ENCODE measurements around the gene CCDC142. TPM values are rescaled to one million over a fixed set of nuclear protein-coding genes. Genes with fewer than 3 reads are reported as not detected.
A peak's percentile ranks its signal among the peaks of the same experiment; 100 is the strongest.

The CCDC142 gene
- total RNA-seq, 1 donor from 2014 or later = 16.1 TPM

DNA sequence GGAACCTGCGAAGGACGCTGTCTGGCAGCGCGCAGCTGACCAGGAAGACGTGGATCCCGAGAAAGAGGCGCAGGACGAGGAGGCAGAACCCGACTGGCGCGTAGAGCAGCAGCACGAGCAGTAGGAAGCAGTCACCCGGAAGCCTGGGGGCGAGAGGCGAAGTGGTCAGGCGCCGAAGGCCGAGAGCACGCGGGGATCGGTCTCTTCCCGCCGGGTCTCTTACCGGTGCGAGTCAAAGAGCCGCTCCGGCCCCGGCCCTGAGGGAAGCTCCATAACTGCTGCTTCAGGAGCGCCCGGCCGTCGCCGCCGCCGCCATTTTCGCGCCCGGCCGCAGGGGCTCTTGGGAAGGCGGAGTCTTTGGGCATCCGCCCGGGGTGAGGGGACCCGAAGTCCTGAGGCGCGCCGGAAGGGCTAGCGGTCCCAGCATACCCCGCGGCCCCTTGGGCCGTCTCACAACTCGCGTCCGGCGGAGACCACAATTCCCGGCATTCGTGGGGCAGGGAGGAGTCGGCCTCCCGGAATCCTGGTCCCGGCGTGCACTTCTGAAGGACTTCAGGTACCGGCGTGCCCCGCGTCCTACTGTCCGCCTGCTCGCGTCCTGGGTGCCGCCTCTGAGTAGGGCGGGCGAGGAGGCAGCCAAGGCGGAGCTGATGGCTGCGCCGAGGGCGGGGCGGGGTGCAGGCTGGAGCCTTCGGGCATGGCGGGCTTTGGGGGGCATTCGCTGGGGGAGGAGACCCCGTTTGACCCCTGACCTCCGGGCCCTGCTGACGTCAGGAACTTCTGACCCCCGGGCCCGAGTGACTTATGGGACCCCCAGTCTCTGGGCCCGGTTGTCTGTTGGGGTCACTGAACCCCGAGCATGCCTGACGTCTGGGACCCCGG lies 46.8 kb upstream of the CCDC142 start, which contains the start of the genes AUP1 and HTRA2:
Gene AUP1 (minus strand): TSS at position 350 of the 882 bp plus-strand sequence. CDS start 77 bp downstream, at position 273.
Gene HTRA2 (plus strand): TSS at position 577 of the 882 bp plus-strand sequence. CDS start 74 bp downstream, at position 651.
- H3K36me3 ChIP-seq = peaks cover 40% of the 10 kb centered on the region
- DNase-seq (peak; percentile 100), ATAC-seq (peak; percentile 96)
- H3K4me1 ChIP-seq = peaks cover 24% of the 10 kb centered on the region
- TF ChIP-seq, protein P1, sequence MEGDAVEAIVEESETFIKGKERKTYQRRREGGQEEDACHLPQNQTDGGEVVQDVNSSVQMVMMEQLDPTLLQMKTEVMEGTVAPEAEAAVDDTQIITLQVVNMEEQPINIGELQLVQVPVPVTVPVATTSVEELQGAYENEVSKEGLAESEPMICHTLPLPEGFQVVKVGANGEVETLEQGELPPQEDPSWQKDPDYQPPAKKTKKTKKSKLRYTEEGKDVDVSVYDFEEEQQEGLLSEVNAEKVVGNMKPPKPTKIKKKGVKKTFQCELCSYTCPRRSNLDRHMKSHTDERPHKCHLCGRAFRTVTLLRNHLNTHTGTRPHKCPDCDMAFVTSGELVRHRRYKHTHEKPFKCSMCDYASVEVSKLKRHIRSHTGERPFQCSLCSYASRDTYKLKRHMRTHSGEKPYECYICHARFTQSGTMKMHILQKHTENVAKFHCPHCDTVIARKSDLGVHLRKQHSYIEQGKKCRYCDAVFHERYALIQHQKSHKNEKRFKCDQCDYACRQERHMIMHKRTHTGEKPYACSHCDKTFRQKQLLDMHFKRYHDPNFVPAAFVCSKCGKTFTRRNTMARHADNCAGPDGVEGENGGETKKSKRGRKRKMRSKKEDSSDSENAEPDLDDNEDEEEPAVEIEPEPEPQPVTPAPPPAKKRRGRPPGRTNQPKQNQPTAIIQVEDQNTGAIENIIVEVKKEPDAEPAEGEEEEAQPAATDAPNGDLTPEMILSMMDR (IDR thresholded peaks at IDR 0.05) = no peak
- intact Hi-C loops (cut with DNase I) = no loop called here
- peak within 1 kb of the TSS; percentile 99 for H3K4me3 ChIP-seq
- no peaks in the 10 kb centered on the region for H3K27me3 ChIP-seq
- H3K27ac ChIP-seq = peak within 1 kb of the TSS; percentile 95
- H3K9me3 ChIP-seq = no peaks in the 10 kb centered on the region

DNA sequence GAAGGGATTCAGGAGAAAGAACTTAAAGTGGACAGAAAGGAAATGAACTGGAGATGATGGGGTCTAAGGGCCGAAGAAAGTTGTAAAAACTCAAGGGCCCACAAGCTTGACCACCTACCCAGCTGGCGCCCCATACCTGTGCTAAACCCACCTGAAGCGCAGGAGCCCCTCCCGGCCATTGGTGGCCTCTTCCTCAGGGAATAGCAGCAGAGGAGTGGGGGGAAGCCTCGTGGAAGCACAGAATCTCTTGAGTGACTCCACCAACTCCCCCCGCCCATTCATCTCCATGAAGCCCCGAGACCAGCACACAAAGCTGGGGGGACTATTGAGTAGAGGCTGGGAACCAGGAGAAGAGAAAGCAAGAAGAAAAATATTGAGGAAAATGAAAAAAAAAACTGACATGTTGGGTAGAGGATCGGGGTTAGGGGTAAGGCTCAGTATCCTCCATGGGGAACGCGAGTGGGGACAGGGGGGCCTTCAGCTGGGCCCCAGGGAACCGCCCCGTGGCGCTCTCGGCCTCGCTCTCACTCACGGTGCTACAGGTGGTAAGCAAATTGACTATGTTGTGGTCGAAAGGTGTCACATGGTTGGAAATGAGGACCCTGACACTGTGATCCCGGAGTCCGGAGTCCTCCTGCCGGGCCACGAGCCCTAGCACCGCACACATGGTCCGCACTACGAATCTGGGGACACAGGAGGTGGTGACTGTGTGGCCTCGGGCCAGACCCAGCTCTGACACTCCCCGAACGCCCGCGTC lies 46.0 kb upstream of the CCDC142 start:
- no peaks in the 10 kb centered on the region for H3K9me3 ChIP-seq
- H3K27ac ChIP-seq = peak overlapping the region; percentile 95
- TF ChIP-seq, protein P1 (IDR thresholded peaks at IDR 0.05) = no peak
- intact Hi-C loops (cut with DNase I) = no loop called here
- no peaks in the 10 kb centered on the region for H3K27me3 ChIP-seq
- peaks cover 37% of the 10 kb centered on the region for H3K36me3 ChIP-seq
- H3K4me1 ChIP-seq = peaks cover 24% of the 10 kb centered on the region
- DNase-seq = no peak
- peak; percentile 8 for ATAC-seq
- H3K4me3 ChIP-seq = peak overlapping the region; percentile 99

DNA sequence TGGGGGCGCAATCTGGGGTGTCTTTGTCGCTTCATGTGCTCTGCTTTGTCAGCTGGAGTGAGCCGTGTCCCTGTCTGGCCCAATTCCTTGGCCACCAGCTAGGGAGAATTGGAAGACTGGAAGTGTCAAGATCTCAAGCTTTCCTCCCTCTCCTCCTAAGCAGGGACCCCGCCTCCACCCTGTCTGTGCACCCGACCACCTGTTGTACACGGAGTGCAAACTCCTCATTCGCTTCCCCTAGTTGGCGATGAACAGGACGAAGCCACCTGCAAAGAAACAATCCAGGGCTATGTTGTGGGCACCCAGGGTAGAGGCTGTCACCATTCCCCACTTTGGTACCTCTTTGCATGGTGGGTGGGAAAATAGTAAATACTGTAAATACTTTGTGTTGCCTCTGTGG lies 44.9 kb upstream of the CCDC142 start:
- ATAC-seq (no peak), DNase-seq (no peak)
- Histone ChIP-seq H3K4me1 (peaks cover 24% of the 10 kb centered on the region), H3K4me3 (no peak overlapping the region), H3K9me3 (no peaks in the 10 kb centered on the region), H3K36me3 (peaks cover 28% of the 10 kb centered on the region), H3K27me3 (no peaks in the 10 kb centered on the region), H3K27ac (no peak overlapping the region)
- intact Hi-C loops (cut with DNase I) = no loop called here
- TF ChIP-seq, protein P1 (IDR thresholded peaks at IDR 0.05) = no peak

GRCh38 chr2:74526649-74527230 lies 43.9 kb upstream of the CCDC142 start:
- TF ChIP-seq, protein P1 (IDR thresholded peaks at IDR 0.05) = no peak

More at GRCh38 chr2:74526649-74527230, 43.9 kb upstream of the CCDC142 start:
- DNase-seq (no peak), ATAC-seq (no peak)
- no peak overlapping the region for H3K4me3 ChIP-seq
- no peaks in the 10 kb centered on the region for H3K27me3 ChIP-seq
- no peaks in the 10 kb centered on the region for H3K9me3 ChIP-seq
- H3K27ac ChIP-seq = no peak overlapping the region
- H3K4me1 ChIP-seq = peaks cover 22% of the 10 kb centered on the region
- intact Hi-C loops (cut with DNase I) = no loop called here
- H3K36me3 ChIP-seq = peaks cover 22% of the 10 kb centered on the region
